PC-9 (cell line): ENCODE results near the gene IL4R.

Experiments used
- CTCF ChIP-seq: fragments of 200-600 bp; sonication (generic); conservative IDR thresholded peaks from 2 replicates; pipeline ENCODE4 v1.6.1; 2017; ENCODE audit warnings: mixed run types, antibody characterized with exemption, mild to moderate bottlenecking, moderate library complexity
- EZH2 ChIP-seq: fragments of 200-600 bp; sonication (generic); IDR thresholded peaks from 2 replicates; pipeline ENCODE4 v1.8.0; 2017; ENCODE audit warnings: antibody characterized with exemption, low read depth

GRCh38 chr16:27402569-27402963 lies 88.8 kb downstream of the IL4R start:
- TF ChIP-seq CTCF (no peak), EZH2 (no peak)
